ENCODE results near the gene PGAP6. TPM values are rescaled to one million over a fixed set of nuclear protein-coding genes. Genes with fewer than 3 reads are reported as not detected.
A peak's percentile ranks its signal among the peaks of the same experiment; 100 is the strongest.
"Not testable (repeated sequence)": the region's sequence is repeated elsewhere in the genome, so short reads cannot be mapped to it uniquely, and the experiment has no call there.

PGAP6 gene
- total and polyA plus RNA-seq, 9 donors: 16.3 to 38.2 (median 29.0) TPM

DNA sequence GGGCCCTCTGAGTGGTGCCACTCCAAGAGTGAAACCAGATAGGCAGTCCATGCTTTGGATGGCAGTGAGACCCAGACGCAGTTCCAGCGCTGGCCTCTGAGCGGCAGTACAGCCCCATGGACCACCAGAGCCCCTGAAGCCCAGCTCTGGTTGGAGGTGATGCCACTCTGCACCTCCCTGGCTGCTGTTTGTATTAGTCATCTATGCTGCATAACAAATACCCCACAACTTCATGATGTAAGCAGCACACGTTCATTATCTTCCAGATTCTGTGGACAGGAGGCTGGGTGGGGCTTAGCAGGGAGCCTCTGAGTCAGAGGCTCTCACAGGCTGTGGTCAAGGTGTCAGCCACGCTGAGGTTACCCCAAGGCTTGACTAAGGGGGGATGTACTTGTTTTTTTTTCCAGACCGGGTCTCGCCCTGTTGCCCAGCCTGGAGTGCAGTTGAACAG lies 10.1 kb upstream of the PGAP6 start:
- no peak overlapping the region for H3K4me3 ChIP-seq (ENCODE audit: low read length)
- WGBS (ENCODE audit: insufficient coverage): 56% methylated on average over 4 of the region's 7 CpGs
- peaks cover 3% of the 10 kb centered on the region for H3K9me3 ChIP-seq (replicated peaks; ENCODE audit: control insufficient read depth, low read depth, low read length)
- peaks cover 4% of the 10 kb centered on the region for H3K4me1 ChIP-seq (ENCODE audit: control insufficient read depth, insufficient read depth, low read length)
- H3K27me3 ChIP-seq (ENCODE audit: control insufficient read depth, insufficient read depth, low read length): no peaks in the 10 kb centered on the region
- no peak overlapping the region for H3K27ac ChIP-seq (ENCODE audit: low read length)
- H3K36me3 ChIP-seq (ENCODE audit: control insufficient read depth, insufficient read depth, low read length): no peaks in the 10 kb centered on the region
- DNase-seq: no peak

- Histone ChIP-seq H3K4me1 (ENCODE audit: control insufficient read depth, insufficient read depth, low read length) (no peaks in the 10 kb centered on the region), H3K36me3 (ENCODE audit: control insufficient read depth, insufficient read depth, low read length) (no peaks in the 10 kb centered on the region), H3K27me3 (ENCODE audit: control insufficient read depth, insufficient read depth, low read length) (no peaks in the 10 kb centered on the region), H3K9me3 (replicated peaks; ENCODE audit: control insufficient read depth, low read depth, low read length) (peaks cover 3% of the 10 kb centered on the region), H3K27ac (ENCODE audit: low read length) (no peak overlapping the region), H3K4me3 (ENCODE audit: low read length) (no peak overlapping the region)
- 93% methylated on average over 8 of the region's 10 CpGs for WGBS (ENCODE audit: insufficient coverage)
- DNase-seq: no peak
Observed at GRCh38 chr16:389352-389751, 7.6 kb upstream of the PGAP6 start.

DNA sequence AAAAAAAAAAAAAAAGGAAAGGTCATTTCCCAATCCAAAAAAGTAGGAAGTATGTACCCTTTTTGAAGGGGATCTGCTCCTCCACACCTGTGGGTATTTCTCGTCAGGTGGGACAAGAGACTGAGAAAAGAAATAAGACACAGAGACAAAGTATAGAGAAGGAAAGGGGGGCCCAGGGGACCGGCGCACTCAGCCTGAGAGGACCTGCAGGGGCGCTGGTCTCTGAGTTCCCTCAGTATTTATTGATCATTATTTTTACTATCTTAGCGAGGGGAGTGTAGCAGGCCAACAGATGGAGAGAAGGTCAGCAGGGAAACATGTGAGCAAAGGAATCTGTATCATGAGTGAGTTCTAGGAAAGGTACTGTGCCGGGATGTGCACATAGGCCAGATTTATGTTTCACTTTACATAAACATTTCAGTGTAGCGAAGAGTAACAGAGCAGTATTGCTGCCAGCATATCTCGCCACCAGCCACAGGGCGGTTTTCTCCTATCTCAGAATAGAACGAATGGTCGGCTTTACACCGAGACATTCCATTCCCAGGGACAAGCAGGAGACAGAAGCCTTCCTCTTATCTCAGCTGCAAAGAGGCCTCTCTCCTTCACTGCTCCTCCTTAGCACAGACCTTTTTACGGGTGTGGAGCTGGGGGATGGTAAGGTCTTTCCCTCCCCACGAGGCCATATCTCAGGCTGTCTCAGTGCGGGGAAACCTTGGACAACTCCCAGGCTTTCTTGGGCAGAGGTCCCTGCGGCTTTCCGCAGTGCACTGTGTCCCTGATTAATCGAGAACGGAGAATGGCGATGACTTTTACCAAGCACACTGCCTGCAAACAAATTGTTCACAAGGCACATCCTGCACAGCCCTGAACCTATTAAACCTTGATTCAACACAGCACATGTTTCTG lies 6.2 kb upstream of the PGAP6 start:
- not testable (repeated sequence) for H3K36me3 ChIP-seq (ENCODE audit: control insufficient read depth, insufficient read depth, low read length); H3K4me1 ChIP-seq (ENCODE audit: control insufficient read depth, insufficient read depth, low read length); H3K4me3 ChIP-seq (ENCODE audit: low read length); DNase-seq; H3K9me3 ChIP-seq (replicated peaks; ENCODE audit: control insufficient read depth, low read depth, low read length); H3K27ac ChIP-seq (ENCODE audit: low read length); H3K27me3 ChIP-seq (ENCODE audit: control insufficient read depth, insufficient read depth, low read length)
- WGBS (ENCODE audit: insufficient coverage): 34% methylated on average over 9 of the region's 20 CpGs

DNA sequence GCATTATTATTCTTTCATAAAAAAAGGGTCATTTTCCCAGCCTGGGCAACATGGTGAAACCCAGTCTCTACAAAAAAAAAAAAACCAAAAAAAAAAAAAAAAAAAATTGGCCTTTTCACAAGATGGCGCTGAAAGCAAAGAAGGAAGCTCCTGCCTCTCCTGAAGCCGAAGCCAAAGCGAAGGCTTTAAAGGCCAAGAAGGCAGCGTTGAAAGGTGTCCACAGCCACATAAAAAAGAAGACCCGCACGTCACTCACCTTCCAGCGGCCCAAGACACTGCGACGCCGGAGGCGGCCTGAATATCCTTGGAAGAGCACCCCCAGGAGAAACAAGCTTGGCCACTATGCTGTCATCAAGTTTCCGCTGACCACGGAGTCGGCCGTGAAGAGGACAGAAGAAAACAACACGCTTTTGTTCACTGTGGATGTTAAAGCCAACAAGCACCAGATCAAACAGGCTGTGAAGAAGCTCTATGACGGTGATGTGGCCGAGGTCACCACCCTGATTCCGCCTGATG lies 4.9 kb upstream of the PGAP6 start:
- H3K27me3 ChIP-seq (ENCODE audit: control insufficient read depth, insufficient read depth, low read length): peaks cover 8% of the 10 kb centered on the region
- H3K4me3 ChIP-seq (ENCODE audit: low read length): no peak overlapping the region
- peaks cover 15% of the 10 kb centered on the region for H3K4me1 ChIP-seq (ENCODE audit: control insufficient read depth, insufficient read depth, low read length)
- no peak overlapping the region for H3K27ac ChIP-seq (ENCODE audit: low read length)
- H3K9me3 ChIP-seq (replicated peaks; ENCODE audit: control insufficient read depth, low read depth, low read length): no peaks in the 10 kb centered on the region
- DNase-seq: peak; percentile 42
- WGBS (ENCODE audit: insufficient coverage): 55% methylated on average over 16 of the region's 19 CpGs
- H3K36me3 ChIP-seq (ENCODE audit: control insufficient read depth, insufficient read depth, low read length): no peaks in the 10 kb centered on the region

DNA sequence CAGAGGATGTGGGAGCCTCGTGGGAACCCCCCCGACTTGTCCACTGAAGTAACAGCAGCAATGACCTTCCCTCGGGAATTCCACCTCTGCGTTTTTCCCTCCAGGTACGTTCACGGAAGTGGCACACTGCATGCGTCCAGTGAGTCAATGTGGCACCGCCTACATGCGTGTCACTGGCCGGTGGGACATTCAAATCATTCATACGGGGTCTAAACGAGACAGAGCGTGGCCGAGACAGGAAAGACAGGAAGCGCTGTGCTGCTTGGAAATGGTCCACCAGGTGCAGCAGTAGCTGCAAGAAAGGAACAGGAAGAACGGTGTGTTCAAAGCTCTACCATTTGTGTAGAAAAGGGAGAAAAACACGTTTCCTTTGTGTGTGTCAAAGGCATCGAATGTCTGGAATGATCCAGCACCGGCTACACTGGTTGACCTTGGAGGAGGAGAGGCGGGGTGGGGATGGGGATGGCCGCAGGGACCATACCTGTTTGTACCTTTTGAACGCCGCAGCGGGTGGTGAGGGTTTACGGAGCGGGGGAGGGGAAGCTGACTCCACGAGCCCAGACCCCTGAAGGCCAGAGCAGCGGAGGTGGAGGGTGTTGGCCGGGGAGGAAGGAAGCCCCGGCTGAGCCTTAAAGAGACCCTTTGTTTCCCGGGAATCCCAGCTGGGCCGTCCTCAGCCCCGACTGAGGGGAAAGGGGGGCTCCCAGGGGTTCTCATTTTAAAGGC lies 1.7 kb upstream of the PGAP6 start:
- Histone ChIP-seq H3K9me3 (replicated peaks; ENCODE audit: control insufficient read depth, low read depth, low read length) (no peaks in the 10 kb centered on the region), H3K4me3 (ENCODE audit: low read length) (no peak overlapping the region), H3K36me3 (ENCODE audit: control insufficient read depth, insufficient read depth, low read length) (no peaks in the 10 kb centered on the region), H3K27ac (ENCODE audit: low read length) (peak overlapping the region; percentile 51), H3K4me1 (ENCODE audit: control insufficient read depth, insufficient read depth, low read length) (peaks cover 24% of the 10 kb centered on the region), H3K27me3 (ENCODE audit: control insufficient read depth, insufficient read depth, low read length) (peaks cover 8% of the 10 kb centered on the region)
- 22% methylated on average over 33 of the region's 33 CpGs for WGBS (ENCODE audit: insufficient coverage)
- no peak for DNase-seq

- WGBS (ENCODE audit: insufficient coverage): under 1% methylated on average over 65 of the region's 73 CpGs
- peaks cover 13% of the 10 kb centered on the region for H3K36me3 ChIP-seq (ENCODE audit: control insufficient read depth, insufficient read depth, low read length)
Observed at GRCh38 chr16:381012-381788, 578 bp downstream of the PGAP6 start.

GRCh38 chr16:380762-381011 lies 1.1 kb downstream of the PGAP6 start:
- Histone ChIP-seq H3K36me3 (ENCODE audit: control insufficient read depth, insufficient read depth, low read length) (peaks cover 16% of the 10 kb centered on the region), H3K9me3 (replicated peaks; ENCODE audit: control insufficient read depth, low read depth, low read length) (no peaks in the 10 kb centered on the region), H3K27ac (ENCODE audit: low read length) (no peak overlapping the region), H3K27me3 (ENCODE audit: control insufficient read depth, insufficient read depth, low read length) (peaks cover 8% of the 10 kb centered on the region), H3K4me3 (ENCODE audit: low read length) (peak overlapping the region; percentile 73), H3K4me1 (ENCODE audit: control insufficient read depth, insufficient read depth, low read length) (peaks cover 24% of the 10 kb centered on the region)
- DNase-seq: no peak
- WGBS (ENCODE audit: insufficient coverage): 4% methylated on average over 12 of the region's 12 CpGs

More at GRCh38 chr16:381012-381788, 578 bp downstream of the PGAP6 start:
- Histone ChIP-seq H3K27ac (ENCODE audit: low read length) (no peak overlapping the region), H3K9me3 (replicated peaks; ENCODE audit: control insufficient read depth, low read depth, low read length) (no peaks in the 10 kb centered on the region), H3K4me3 (ENCODE audit: low read length) (peak overlapping the region; percentile 73), H3K4me1 (ENCODE audit: control insufficient read depth, insufficient read depth, low read length) (peaks cover 24% of the 10 kb centered on the region), H3K27me3 (ENCODE audit: control insufficient read depth, insufficient read depth, low read length) (peaks cover 8% of the 10 kb centered on the region)
- DNase-seq: peak; percentile 42

GRCh38 chr16:379961-380761 lies 1.6 kb downstream of the PGAP6 start:
- Histone ChIP-seq H3K9me3 (replicated peaks; ENCODE audit: control insufficient read depth, low read depth, low read length) (no peaks in the 10 kb centered on the region), H3K4me1 (ENCODE audit: control insufficient read depth, insufficient read depth, low read length) (peaks cover 24% of the 10 kb centered on the region), H3K36me3 (ENCODE audit: control insufficient read depth, insufficient read depth, low read length) (peaks cover 19% of the 10 kb centered on the region), H3K27ac (ENCODE audit: low read length) (no peak overlapping the region), H3K27me3 (ENCODE audit: control insufficient read depth, insufficient read depth, low read length) (peaks cover 8% of the 10 kb centered on the region), H3K4me3 (ENCODE audit: low read length) (no peak overlapping the region)
- 66% methylated on average over 7 of the region's 27 CpGs for whole genome bisulfite sequencing (ENCODE audit: insufficient coverage)
- no peak for DNase-seq

DNA sequence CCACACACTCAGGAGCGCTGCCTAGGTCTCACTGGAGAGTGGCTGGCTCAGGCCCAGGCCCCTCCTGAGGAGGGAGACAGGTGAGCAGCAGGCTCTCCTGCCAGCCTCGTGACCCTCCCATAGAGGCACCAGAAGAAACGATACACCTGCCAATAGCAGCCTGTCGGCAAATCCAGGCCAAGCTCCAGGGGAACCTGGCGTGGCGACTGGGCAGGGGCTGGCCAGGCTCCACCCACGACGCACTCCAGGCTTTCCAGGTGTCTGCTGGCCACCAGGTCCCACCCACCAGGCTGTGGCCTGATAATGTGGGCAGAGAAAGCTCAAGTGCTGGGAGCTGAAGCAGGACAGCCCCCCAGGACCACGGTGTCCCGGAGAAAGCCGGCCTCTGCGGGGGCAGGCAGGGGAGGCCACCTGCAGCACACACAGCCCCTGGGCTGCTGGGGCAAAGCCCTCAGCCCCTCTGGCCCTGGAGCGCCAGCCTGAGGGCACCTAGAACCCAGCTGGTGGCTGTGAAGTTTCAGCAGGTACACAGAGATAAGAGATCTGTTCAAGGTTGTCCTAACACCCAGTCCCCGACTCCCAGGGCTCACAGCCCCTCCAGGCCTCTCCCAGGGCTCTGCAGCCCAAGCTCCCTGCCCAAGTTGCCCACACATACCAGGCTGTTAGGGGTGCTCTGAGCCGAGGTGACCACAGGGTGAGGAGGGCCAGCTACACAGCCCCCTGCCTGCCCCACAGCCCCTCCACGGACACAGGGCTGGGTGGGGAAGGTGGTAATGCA lies 2.4 kb downstream of the PGAP6 start:
- peaks cover 8% of the 10 kb centered on the region for H3K27me3 ChIP-seq (ENCODE audit: control insufficient read depth, insufficient read depth, low read length)
- no peak overlapping the region for H3K4me3 ChIP-seq (ENCODE audit: low read length)
- H3K27ac ChIP-seq (ENCODE audit: low read length): no peak overlapping the region
- DNase-seq: no peak
- H3K36me3 ChIP-seq (ENCODE audit: control insufficient read depth, insufficient read depth, low read length): peaks cover 27% of the 10 kb centered on the region
- WGBS (ENCODE audit: insufficient coverage): 81% methylated on average over 15 of the region's 16 CpGs
- H3K9me3 ChIP-seq (replicated peaks; ENCODE audit: control insufficient read depth, low read depth, low read length): no peaks in the 10 kb centered on the region
- peaks cover 24% of the 10 kb centered on the region for H3K4me1 ChIP-seq (ENCODE audit: control insufficient read depth, insufficient read depth, low read length)
